Measurements from ENCODE around the gene TMEM72. TPM values are rescaled to one million over a fixed set of nuclear protein-coding genes. Genes with fewer than 3 reads are reported as not detected.

The TMEM72 gene
- total RNA-seq, 1 experiment from 2014 or later, result not detected

- no peak overlapping the region for H3K9ac ChIP-seq (ENCODE audit: extremely low read depth, insufficient read length, low read length)
- H3K79me1 ChIP-seq (ENCODE audit: insufficient read depth, low read depth, low read length, poor library complexity, severe bottlenecking), result no peaks in the 10 kb centered on the region
- Mint-ChIP-seq H3K36me3 (ENCODE audit: insufficient read depth in 1 of 3, low read depth in 3 of 3) (no peaks in the 10 kb centered on the region), H3K4me3 (no peak overlapping the region), H3K4me1 (peaks cover 11 to 13% of the 10 kb centered on the region in 2 experiments), H3K9me3 (no peaks in the 10 kb centered on the region), H3K27ac (no peak overlapping the region), H3K27me3 (ENCODE audit: low read depth) (peaks cover 9% of the 10 kb centered on the region)
- no peak overlapping the region for H4K8ac ChIP-seq (replicated peaks; ENCODE audit: insufficient read length, low read depth, low read length)
- DNase-seq, result no peak
- H4K91ac ChIP-seq (ENCODE audit: insufficient read length, low read depth, low read length), result no peak overlapping the region
- no peak overlapping the region for H3K56ac ChIP-seq (ENCODE audit: insufficient read length, low read depth, low read length)
- H3K23ac ChIP-seq (ENCODE audit: insufficient read length, low read depth, low read length), result no peak overlapping the region
- TF ChIP-seq CTCF (conservative IDR thresholded peaks at IDR 0.05), result no peak
- no peak overlapping the region for H2BK5ac ChIP-seq (ENCODE audit: insufficient read length, low read length)
- no peak overlapping the region for H3K18ac ChIP-seq (ENCODE audit: insufficient read length, low read depth, low read length)
- no peaks in the 10 kb centered on the region for H3K27me3 ChIP-seq (ENCODE audit: insufficient read depth, low read length)
- no peak overlapping the region for H2BK12ac ChIP-seq (ENCODE audit: insufficient read length, low read depth, low read length)
- H3K14ac ChIP-seq (ENCODE audit: insufficient read depth, low read length), result no peak overlapping the region
- H2AFZ ChIP-seq (ENCODE audit: low read length), result no peak overlapping the region
- no peak overlapping the region for H3K4me2 ChIP-seq (ENCODE audit: insufficient read depth, insufficient read length, low read length)
- H2BK20ac ChIP-seq (ENCODE audit: low read depth, low read length, poor library complexity, severe bottlenecking), result no peak overlapping the region
- no peak overlapping the region for H4K5ac ChIP-seq (ENCODE audit: insufficient read length, low read depth, low read length)
- no peaks in the 10 kb centered on the region for H3K79me2 ChIP-seq (ENCODE audit: insufficient read depth, low read length)
- no peaks in the 10 kb centered on the region for H3K23me2 ChIP-seq (ENCODE audit: insufficient read length, low read depth, low read length, poor library complexity, severe bottlenecking)
- no peaks in the 10 kb centered on the region for H3K9me3 ChIP-seq (ENCODE audit: control insufficient read depth, low read depth, low read length)
- WGBS (ENCODE audit: extremely low coverage, insufficient read length, low lambda C conversion rate), result no CpG with 5 or more reads among the region's 5 CpGs
- no peak overlapping the region for H2BK15ac ChIP-seq (ENCODE audit: low read depth, low read length)
- H3T11ph ChIP-seq (ENCODE audit: low read length), result no peak overlapping the region
- H2BK120ac ChIP-seq (ENCODE audit: low read depth, low read length, poor library complexity, severe bottlenecking), result no peak overlapping the region
- H3K27ac ChIP-seq (ENCODE audit: insufficient read length, low read depth, low read length), result no peak overlapping the region
- no peak overlapping the region for H3K4ac ChIP-seq (ENCODE audit: low read depth, low read length)
- H4K20me1 ChIP-seq (ENCODE audit: control insufficient read depth, insufficient read depth, insufficient read length), result no peaks in the 10 kb centered on the region
- no peak overlapping the region for H2AK5ac ChIP-seq (ENCODE audit: insufficient read length, low read length)
- H3K4me1 ChIP-seq (ENCODE audit: insufficient read depth, low read length), result no peaks in the 10 kb centered on the region
Measured at GRCh38 chr10:44886966-44887365, 24.2 kb upstream of the TMEM72 start.

All from H9 (cell line).